Measurements from ENCODE around the gene COPS8. TPM values are rescaled to one million over a fixed set of nuclear protein-coding genes. Genes with fewer than 3 reads are reported as not detected.

Gene COPS8
- total RNA-seq, 1 donor from 2014 or later = 22.7 TPM

- no peak for ATAC-seq
These were observed 15.7 kb downstream of the COPS8 start for GRCh38 chr2:237101118-237101979.

- ATAC-seq = no peak
These were observed 16.7 kb downstream of the COPS8 start for GRCh38 chr2:237102428-237102827.

GRCh38 chr2:237109421-237109934, 23.8 kb downstream of the COPS8 start:
- peak; percentile 77 for ATAC-seq

- ATAC-seq = no peak
These were observed 27.5 kb downstream of the COPS8 start for GRCh38 chr2:237113026-237113795.

GRCh38 chr2:237115870-237116269, 30.2 kb downstream of the COPS8 start:
- ATAC-seq = no peak

- no peak for ATAC-seq
These were observed 30.7 kb downstream of the COPS8 start for GRCh38 chr2:237116431-237116830.

- ATAC-seq = peak; percentile 50
These were observed 32.3 kb downstream of the COPS8 start for GRCh38 chr2:237118025-237118424.

- no peak for ATAC-seq
These were observed 33.0 kb downstream of the COPS8 start for GRCh38 chr2:237118561-237119155.

GRCh38 chr2:237120916-237121315, 35.2 kb downstream of the COPS8 start:
- ATAC-seq = no peak

GRCh38 chr2:237121321-237121720, 35.6 kb downstream of the COPS8 start:
- no peak for ATAC-seq

GRCh38 chr2:237122214-237122666, 36.6 kb downstream of the COPS8 start:
- ATAC-seq = peak; percentile 84

GRCh38 chr2:237124820-237125219, 39.1 kb downstream of the COPS8 start:
- no peak for ATAC-seq

- no peak for ATAC-seq
These were observed 40.3 kb downstream of the COPS8 start for GRCh38 chr2:237125967-237126366.

- no peak for ATAC-seq
These were observed 41.0 kb downstream of the COPS8 start for GRCh38 chr2:237126519-237127174.

- peak; percentile 98 for ATAC-seq
These were observed 42.5 kb downstream of the COPS8 start for GRCh38 chr2:237128026-237128703.

GRCh38 chr2:237128845-237129592, 43.3 kb downstream of the COPS8 start:
- ATAC-seq = no peak

- ATAC-seq = no peak
These were observed 44.1 kb downstream of the COPS8 start for GRCh38 chr2:237129625-237130263.

- no peak for ATAC-seq
These were observed 45.1 kb downstream of the COPS8 start for GRCh38 chr2:237130562-237131421.

GRCh38 chr2:237131749-237132533, 46.3 kb downstream of the COPS8 start:
- no peak for ATAC-seq
